ENCODE measurements around the gene HS6ST1.

HS6ST1 gene

DNA sequence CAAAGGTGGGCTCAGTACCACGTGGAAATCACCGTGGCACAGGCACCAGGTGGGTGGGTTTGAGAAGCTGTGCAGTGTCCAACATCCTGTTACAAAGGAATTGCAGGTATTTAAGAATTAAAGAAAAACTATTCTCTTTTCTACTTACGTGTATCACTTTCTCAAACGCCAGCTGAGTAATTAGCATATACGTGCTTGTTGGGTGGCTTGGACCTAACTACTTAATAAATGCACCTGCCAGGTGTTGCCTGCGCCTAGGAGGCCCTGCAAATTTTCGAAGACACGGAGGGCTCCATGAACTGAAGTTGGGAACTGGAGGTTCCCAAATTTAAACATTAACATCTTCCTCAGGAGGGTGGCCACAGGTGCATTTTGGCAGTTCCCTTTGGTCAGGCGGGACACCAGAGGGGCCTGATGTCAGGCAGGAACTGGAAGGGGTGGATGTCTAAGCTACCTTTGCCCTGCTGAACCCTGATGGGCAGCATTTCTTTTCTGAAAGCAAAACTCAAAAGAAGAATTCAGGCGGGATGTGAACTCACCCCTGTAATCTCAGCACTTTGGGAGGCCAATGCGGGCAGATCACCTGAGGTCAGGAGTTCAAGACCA, 84.8 kb downstream of the HS6ST1 start:
- no peaks in the 10 kb centered on the region for H3K79me2 ChIP-seq (ENCODE audit: insufficient read depth, low read length)
- no peak overlapping the region for H3K27ac ChIP-seq (ENCODE audit: low read length)
- peaks cover 14% of the 10 kb centered on the region for H3K4me1 ChIP-seq (ENCODE audit: insufficient read depth, low read length)
- no peaks in the 10 kb centered on the region for H3K36me3 ChIP-seq (ENCODE audit: insufficient read depth, low read length)
- no peak for DNase-seq
- H4K20me1 ChIP-seq (ENCODE audit: insufficient read depth, low read length), result no peaks in the 10 kb centered on the region
- H3K9me3 ChIP-seq (ENCODE audit: insufficient read depth, low read length, severe bottlenecking), result no peaks in the 10 kb centered on the region
- H2AFZ ChIP-seq (ENCODE audit: low read depth, low read length), result peak overlapping the region; percentile 69
- TF ChIP-seq, protein P1, sequence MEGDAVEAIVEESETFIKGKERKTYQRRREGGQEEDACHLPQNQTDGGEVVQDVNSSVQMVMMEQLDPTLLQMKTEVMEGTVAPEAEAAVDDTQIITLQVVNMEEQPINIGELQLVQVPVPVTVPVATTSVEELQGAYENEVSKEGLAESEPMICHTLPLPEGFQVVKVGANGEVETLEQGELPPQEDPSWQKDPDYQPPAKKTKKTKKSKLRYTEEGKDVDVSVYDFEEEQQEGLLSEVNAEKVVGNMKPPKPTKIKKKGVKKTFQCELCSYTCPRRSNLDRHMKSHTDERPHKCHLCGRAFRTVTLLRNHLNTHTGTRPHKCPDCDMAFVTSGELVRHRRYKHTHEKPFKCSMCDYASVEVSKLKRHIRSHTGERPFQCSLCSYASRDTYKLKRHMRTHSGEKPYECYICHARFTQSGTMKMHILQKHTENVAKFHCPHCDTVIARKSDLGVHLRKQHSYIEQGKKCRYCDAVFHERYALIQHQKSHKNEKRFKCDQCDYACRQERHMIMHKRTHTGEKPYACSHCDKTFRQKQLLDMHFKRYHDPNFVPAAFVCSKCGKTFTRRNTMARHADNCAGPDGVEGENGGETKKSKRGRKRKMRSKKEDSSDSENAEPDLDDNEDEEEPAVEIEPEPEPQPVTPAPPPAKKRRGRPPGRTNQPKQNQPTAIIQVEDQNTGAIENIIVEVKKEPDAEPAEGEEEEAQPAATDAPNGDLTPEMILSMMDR (IDR thresholded peaks at IDR 0.05; ENCODE audit: borderline replicate concordance, extremely low read depth, low read length, poor library complexity, severe bottlenecking), result no peak
- TF ChIP-seq EZH2 (IDR thresholded peaks at IDR 0.05; ENCODE audit: borderline replicate concordance, low read depth, low read length, severe bottlenecking), result no peak
- peaks cover 6% of the 10 kb centered on the region for H3K27me3 ChIP-seq (ENCODE audit: insufficient read depth, low read length, poor library complexity)
- peak overlapping the region in 1 of 2 experiments; percentile 61; a peak in 2 of 4 replicates for H3K4me3 ChIP-seq (ENCODE audit: low read depth in 1 of 2, low read length in 2 of 2)
- H3K4me2 ChIP-seq (ENCODE audit: insufficient read depth, low read length), result peak overlapping the region; percentile 80
- H3K9ac ChIP-seq (ENCODE audit: low read depth, low read length), result peak overlapping the region; percentile 57
- no peak for ATAC-seq (ENCODE audit: insufficient read depth, low read depth)

GRCh38 chr2:128232965-128233789, 85.5 kb downstream of the HS6ST1 start:
- H3K79me2 ChIP-seq (ENCODE audit: insufficient read depth, low read length), result no peaks in the 10 kb centered on the region
- peaks cover 14% of the 10 kb centered on the region for H3K4me1 ChIP-seq (ENCODE audit: insufficient read depth, low read length)
- peak overlapping the region; percentile 57 for H3K9ac ChIP-seq (ENCODE audit: low read depth, low read length)
- peaks cover 6% of the 10 kb centered on the region for H3K27me3 ChIP-seq (ENCODE audit: insufficient read depth, low read length, poor library complexity)
- H3K36me3 ChIP-seq (ENCODE audit: insufficient read depth, low read length), result no peaks in the 10 kb centered on the region
- ATAC-seq (ENCODE audit: insufficient read depth, low read depth) (peak; percentile 98), DNase-seq (peak; percentile 86)
- H3K4me2 ChIP-seq (ENCODE audit: insufficient read depth, low read length), result peak overlapping the region; percentile 80
- peak overlapping the region; percentile 20 to 61; a peak in 3 of 4 replicates for H3K4me3 ChIP-seq (ENCODE audit: low read depth in 1 of 2, low read length in 2 of 2)
- peak overlapping the region; percentile 69 for H2AFZ ChIP-seq (ENCODE audit: low read depth, low read length)
- TF ChIP-seq, protein P1 (IDR thresholded peaks at IDR 0.05; ENCODE audit: borderline replicate concordance, extremely low read depth, low read length, poor library complexity, severe bottlenecking), result peak; percentile 96
- TF ChIP-seq EZH2 (IDR thresholded peaks at IDR 0.05; ENCODE audit: borderline replicate concordance, low read depth, low read length, severe bottlenecking), result no peak
- no peak overlapping the region for H3K27ac ChIP-seq (ENCODE audit: low read length)
- no peaks in the 10 kb centered on the region for H3K9me3 ChIP-seq (ENCODE audit: insufficient read depth, low read length, severe bottlenecking)
- H4K20me1 ChIP-seq (ENCODE audit: insufficient read depth, low read length), result no peaks in the 10 kb centered on the region

DNA sequence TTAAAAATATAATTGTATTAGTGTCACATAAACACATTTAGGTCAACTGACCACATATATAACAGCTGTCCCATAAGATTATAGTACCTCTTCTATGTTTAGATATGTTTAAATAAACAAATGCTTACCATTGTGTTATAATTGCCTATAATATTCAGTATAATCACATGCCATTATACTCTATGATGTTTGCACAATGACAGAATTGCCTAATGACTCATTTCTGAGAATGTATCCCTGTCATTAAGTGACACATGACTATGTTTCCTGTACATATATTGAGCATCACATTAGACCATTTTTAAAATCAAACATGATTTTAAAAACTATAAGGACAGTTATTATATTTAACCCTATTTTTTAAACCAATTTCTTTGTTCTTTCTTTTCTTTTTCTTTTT, 89.8 kb downstream of the HS6ST1 start:
- DNase-seq (no peak), ATAC-seq (ENCODE audit: insufficient read depth, low read depth) (no peak)
- H3K9me3 ChIP-seq (ENCODE audit: insufficient read depth, low read length, severe bottlenecking), result no peaks in the 10 kb centered on the region
- H4K20me1 ChIP-seq (ENCODE audit: insufficient read depth, low read length), result no peaks in the 10 kb centered on the region
- H3K4me3 ChIP-seq (ENCODE audit: low read depth in 1 of 2, low read length in 2 of 2), result no peak overlapping the region
- TF ChIP-seq, protein P1 (IDR thresholded peaks at IDR 0.05; ENCODE audit: borderline replicate concordance, extremely low read depth, low read length, poor library complexity, severe bottlenecking), result no peak
- H3K4me2 ChIP-seq (ENCODE audit: insufficient read depth, low read length), result no peak overlapping the region
- H3K36me3 ChIP-seq (ENCODE audit: insufficient read depth, low read length), result no peaks in the 10 kb centered on the region
- H3K9ac ChIP-seq (ENCODE audit: low read depth, low read length), result no peak overlapping the region
- no peak overlapping the region for H3K27ac ChIP-seq (ENCODE audit: low read length)
- H3K79me2 ChIP-seq (ENCODE audit: insufficient read depth, low read length), result no peaks in the 10 kb centered on the region
- peaks cover 6% of the 10 kb centered on the region for H3K27me3 ChIP-seq (ENCODE audit: insufficient read depth, low read length, poor library complexity)
- no peak overlapping the region for H2AFZ ChIP-seq (ENCODE audit: low read depth, low read length)
- peaks cover 12% of the 10 kb centered on the region for H3K4me1 ChIP-seq (ENCODE audit: insufficient read depth, low read length)
